ENCODE measurements around the gene C2CD2. TPM values are rescaled to one million over a fixed set of nuclear protein-coding genes. Genes with fewer than 3 reads are reported as not detected.
A peak's percentile ranks its signal among the peaks of the same experiment; 100 is the strongest.

Gene C2CD2
- total RNA-seq, 1 donor from 2014 or later = 20.5 TPM

DNA sequence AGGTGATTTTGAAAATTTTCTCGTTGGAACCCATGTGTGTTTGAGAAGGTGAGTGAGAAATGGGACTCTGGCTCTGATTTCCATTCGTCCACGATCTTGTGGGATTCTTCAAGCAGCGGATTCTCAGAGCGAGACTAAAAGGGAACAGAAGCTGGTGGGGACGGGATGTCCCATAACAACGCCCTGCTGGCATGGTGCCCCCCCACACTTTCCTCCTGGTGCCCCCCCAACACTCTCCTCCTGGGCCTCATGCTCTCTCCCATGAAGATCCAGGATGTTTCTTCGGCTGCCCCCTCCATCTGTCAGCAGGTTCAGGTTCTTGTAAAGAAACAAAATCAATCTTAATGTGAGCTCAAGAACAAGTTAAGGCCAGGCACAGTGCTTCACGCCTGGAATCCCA, 103.7 kb downstream of the C2CD2 start:
- TF ChIP-seq, protein P1, sequence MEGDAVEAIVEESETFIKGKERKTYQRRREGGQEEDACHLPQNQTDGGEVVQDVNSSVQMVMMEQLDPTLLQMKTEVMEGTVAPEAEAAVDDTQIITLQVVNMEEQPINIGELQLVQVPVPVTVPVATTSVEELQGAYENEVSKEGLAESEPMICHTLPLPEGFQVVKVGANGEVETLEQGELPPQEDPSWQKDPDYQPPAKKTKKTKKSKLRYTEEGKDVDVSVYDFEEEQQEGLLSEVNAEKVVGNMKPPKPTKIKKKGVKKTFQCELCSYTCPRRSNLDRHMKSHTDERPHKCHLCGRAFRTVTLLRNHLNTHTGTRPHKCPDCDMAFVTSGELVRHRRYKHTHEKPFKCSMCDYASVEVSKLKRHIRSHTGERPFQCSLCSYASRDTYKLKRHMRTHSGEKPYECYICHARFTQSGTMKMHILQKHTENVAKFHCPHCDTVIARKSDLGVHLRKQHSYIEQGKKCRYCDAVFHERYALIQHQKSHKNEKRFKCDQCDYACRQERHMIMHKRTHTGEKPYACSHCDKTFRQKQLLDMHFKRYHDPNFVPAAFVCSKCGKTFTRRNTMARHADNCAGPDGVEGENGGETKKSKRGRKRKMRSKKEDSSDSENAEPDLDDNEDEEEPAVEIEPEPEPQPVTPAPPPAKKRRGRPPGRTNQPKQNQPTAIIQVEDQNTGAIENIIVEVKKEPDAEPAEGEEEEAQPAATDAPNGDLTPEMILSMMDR (conservative IDR thresholded peaks at IDR 0.05) = no peak
- DNase-seq (ENCODE audit: extremely low spot score, unreplicated experiment) = no peak
- H3K9me3 Mint-ChIP-seq = no peaks in the 10 kb centered on the region
- H3K4me3 Mint-ChIP-seq = no peak overlapping the region
- H3K36me3 Mint-ChIP-seq = peaks cover 17% of the 10 kb centered on the region
- no peaks in the 10 kb centered on the region for H3K27me3 Mint-ChIP-seq
- H3K27ac Mint-ChIP-seq = no peak overlapping the region
- H3K4me1 Mint-ChIP-seq (ENCODE audit: unreplicated experiment) = peaks cover 4% of the 10 kb centered on the region

DNA sequence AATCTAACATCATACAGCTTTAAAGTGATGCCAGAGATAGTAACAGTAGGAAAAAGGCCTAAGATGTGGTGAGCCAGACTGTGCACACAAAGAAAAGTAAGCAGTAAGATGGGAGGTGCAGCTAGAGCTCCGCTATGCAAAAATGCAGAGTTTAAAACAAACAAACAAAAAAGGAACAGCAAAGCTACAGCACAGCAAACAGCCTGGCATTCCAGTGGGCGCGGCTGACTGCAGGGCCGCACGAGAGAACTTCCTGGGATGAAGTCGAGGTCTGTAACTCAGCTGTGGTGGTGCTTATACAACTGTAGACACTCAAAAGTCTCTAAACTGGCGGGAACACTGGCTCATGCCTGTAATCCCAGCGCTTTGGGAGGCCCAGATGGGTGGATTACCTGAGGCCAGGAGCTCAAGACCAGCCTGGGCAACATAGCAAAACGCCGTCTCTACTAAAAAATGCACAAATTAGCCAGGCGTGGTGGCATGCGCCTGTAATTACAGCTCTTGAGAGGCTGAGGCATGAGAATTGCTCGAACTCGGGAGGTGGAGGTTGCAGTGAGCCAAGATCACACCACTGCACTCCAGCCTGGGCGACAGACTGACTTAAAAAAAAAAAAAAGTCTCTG, 104.7 kb downstream of the C2CD2 start:
- Mint-ChIP-seq H3K4me3 (no peak overlapping the region), H3K27me3 (no peaks in the 10 kb centered on the region), H3K36me3 (peaks cover 13% of the 10 kb centered on the region), H3K4me1 (ENCODE audit: unreplicated experiment) (peaks cover 4% of the 10 kb centered on the region), H3K9me3 (no peaks in the 10 kb centered on the region), H3K27ac (no peak overlapping the region)
- TF ChIP-seq, protein P1 (conservative IDR thresholded peaks at IDR 0.05) = no peak
- no peak for DNase-seq (ENCODE audit: extremely low spot score, unreplicated experiment)

DNA sequence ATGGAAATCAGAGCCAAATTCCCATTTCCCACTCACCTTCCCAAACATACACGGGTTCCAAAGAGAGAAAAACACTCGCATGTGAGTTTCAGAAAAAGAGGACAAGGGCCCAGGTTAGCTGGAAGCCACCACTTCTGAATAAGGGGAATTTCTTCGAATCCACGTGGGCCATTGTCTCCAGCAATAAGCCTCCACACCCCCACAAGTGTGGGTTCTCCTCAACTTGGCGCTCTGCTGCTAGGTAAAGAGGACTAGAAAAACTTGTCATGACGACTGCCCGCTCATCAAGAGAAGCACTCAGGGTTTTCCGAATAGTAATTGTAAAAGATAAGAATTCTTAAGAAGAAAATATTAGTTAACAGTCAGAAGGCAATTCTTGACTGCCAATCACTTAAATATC, 105.3 kb downstream of the C2CD2 start:
- peaks cover 4% of the 10 kb centered on the region for H3K4me1 Mint-ChIP-seq (ENCODE audit: unreplicated experiment)
- TF ChIP-seq, protein P1 (conservative IDR thresholded peaks at IDR 0.05) = no peak
- no peaks in the 10 kb centered on the region for H3K27me3 Mint-ChIP-seq
- peaks cover 10% of the 10 kb centered on the region for H3K36me3 Mint-ChIP-seq
- no peak for DNase-seq (ENCODE audit: extremely low spot score, unreplicated experiment)
- no peak overlapping the region for H3K4me3 Mint-ChIP-seq
- no peaks in the 10 kb centered on the region for H3K9me3 Mint-ChIP-seq
- no peak overlapping the region for H3K27ac Mint-ChIP-seq

DNA sequence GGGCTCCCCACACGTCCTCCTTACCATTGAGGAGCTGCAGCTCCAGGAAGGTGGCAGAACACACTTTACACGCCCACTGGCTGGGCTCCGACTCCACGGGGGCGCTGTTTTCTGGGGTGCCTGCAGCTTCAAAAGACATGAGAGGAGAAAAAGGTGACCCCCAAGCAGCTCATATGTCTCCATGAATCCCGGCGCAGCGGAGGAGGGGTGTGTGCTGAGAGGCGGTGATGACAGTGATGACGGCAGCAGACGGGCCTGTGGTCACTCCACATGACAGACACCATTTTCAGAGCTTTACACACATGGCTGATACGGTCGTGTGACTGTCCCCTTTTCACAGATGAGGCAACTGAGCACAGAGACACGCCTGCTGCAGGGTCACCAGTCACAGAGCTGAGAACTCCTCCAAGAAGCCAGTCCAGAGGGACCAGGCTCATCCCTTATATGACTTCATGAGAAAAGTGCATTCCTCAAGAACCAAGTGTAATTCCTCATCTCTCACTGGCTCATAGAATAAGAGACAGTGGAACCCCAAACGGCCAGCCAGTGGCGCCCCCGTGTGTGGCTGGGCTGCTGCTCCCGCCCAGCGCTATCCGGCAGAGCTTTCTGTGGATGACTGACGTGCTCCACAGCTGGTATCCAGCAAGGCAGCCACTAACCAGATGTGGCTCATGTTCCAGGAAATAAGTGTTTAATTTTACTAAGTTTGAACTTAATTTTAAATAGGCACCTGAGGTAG, 106.6 kb downstream of the C2CD2 start:
- Mint-ChIP-seq H3K36me3 (peaks cover 5% of the 10 kb centered on the region), H3K4me1 (ENCODE audit: unreplicated experiment) (peaks cover 4% of the 10 kb centered on the region), H3K4me3 (no peak overlapping the region), H3K9me3 (no peaks in the 10 kb centered on the region), H3K27ac (no peak overlapping the region), H3K27me3 (no peaks in the 10 kb centered on the region)
- TF ChIP-seq, protein P1 (conservative IDR thresholded peaks at IDR 0.05) = peak; percentile 34
- DNase-seq (ENCODE audit: extremely low spot score, unreplicated experiment) = no peak

DNA sequence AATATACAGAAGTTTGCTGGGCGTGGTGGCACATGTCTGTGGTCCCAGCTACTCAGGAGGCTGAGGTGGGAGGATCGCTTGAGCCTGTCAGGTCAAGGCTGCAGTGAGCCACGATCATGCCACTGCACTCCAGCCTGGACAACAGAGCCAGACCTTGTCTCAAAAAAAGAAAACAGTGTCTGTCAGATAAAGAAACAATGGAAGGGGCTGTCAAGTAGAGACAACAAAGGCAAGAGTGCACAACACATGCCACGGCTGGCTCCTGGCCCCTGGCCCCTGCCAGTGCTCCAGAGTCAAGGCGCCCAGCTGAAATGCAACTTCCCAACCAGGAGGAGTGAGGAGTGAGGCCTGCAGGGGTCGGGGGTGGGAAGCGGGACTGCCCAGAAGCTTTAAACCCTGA, 107.3 kb downstream of the C2CD2 start:
- TF ChIP-seq, protein P1 (conservative IDR thresholded peaks at IDR 0.05) = no peak
- H3K27ac Mint-ChIP-seq = no peak overlapping the region
- no peaks in the 10 kb centered on the region for H3K9me3 Mint-ChIP-seq
- no peak overlapping the region for H3K4me3 Mint-ChIP-seq
- no peaks in the 10 kb centered on the region for H3K27me3 Mint-ChIP-seq
- peaks cover 5% of the 10 kb centered on the region for H3K36me3 Mint-ChIP-seq
- DNase-seq (ENCODE audit: extremely low spot score, unreplicated experiment) = no peak
- H3K4me1 Mint-ChIP-seq (ENCODE audit: unreplicated experiment) = peaks cover 4% of the 10 kb centered on the region

Data from type B pancreatic cell (in vitro differentiated cells).